Activated CD4-positive, alpha-beta T cell treated with anti-CD3 and anti-CD28 coated beads for 48 hours (primary cell): ENCODE measurements around the gene SEL1L.
A peak's percentile ranks its signal among the peaks of the same experiment; 100 is the strongest.
"Not testable (repeated sequence)": the region's sequence is repeated elsewhere in the genome, so short reads cannot be mapped to it uniquely, and the experiment has no call there.

ENCODE experiments used
- DNase-seq: peaks from one replicate; pipeline ENCODE4 v3.0.0-alpha.2; 2020

SEL1L gene

DNA sequence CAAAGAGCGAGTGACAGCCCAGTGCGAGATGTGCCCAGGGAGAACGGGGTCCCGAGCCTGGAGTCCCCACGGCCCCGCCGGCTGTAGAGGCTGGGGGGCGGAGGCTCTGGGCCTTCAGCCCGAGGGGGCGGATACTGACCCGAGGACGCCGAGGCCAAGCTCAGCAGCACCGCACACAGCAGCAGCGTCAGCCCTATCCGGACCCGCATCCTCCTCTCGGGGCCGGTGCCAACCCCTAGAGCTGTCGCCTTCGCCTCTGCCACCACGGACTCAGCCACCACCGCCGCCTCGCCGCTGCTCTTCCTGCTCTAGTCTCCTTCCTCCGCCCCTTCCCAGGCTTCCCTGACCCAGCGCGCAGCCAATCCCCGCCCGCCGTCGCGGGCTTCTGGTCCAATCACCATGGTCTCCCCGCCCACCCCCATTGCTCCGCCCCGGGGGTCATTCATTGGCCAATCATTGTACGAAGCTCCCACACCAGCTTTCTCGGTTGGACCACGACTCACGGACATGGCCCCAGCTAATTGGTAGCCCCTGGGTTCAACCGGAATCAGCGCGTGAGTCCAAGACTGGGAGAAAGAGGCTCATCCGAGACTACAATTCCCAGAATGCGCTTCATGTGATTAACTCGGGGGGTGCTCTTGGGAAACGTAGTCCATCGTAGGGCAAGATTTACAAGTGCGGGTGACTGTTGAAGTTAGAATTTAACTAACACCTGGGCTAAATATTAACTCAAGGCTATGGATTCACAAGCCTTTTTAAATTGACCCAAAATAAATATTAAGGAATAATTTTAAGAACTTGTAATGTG is at the start of gene SEL1L:
SEL1L (minus strand) TSS at position 318 of the 808 bp plus-strand sequence; CDS start at position 209, 109 bp downstream.
- peak; percentile 100 for DNase-seq

DNA sequence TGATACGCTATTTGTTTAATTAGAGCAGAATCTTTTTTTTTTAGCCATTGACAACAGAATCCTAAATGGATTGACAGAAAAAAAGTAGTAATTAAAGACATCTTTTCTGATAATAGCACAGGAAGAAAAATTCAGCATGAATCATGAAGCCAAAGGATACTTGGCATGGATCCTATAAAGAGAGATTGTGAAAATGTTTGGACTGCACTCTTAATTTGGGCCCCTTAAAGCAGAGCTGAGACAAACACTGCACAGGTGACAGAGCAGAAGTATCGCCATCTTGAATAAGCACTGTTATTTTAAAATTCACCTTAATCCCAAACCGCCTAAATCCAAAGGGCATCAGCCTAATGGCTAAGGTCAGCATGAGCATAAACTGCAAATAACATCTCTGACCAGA is 48.8 kb upstream of the SEL1L start:
- no peak for DNase-seq

DNA sequence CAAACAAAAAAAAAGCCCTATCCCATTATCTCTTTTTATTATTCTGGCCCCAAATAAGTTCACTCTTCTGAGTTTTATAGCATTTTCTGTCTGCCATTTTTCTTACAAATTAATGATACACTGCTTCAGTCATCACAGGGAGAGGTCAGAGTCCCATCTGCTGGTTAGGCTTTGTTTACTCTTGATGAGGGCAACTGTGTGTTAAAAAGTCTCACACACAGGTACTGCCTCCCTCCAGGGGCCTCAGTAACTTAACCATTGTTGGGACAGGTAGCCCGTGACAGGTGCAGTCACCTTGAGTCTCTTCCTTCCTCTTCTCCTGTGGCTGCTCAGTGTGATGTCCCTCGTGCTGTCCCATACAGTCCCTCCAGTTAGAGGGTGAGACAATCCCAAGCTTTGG is 45.5 kb upstream of the SEL1L start:
- no peak for DNase-seq

DNA sequence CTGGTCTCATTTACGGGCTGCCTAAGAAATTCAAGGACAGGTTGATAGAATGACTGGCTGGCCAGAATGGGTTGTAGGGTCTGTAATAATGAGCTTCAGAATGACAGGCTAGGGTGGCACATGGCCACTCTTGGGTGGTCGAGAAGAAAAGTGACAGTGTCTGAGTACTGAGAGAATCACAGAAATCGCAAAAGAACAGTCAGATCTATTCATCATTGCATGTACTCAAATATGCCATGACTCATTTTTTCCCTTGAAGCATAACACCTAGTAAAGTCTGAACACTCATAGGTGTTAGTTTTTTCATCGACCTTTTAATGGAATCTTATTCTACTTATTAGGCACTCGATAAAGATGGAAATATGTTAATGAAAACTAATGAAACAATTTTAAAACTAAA is 37.8 kb upstream of the SEL1L start:
- DNase-seq, result no peak

DNA sequence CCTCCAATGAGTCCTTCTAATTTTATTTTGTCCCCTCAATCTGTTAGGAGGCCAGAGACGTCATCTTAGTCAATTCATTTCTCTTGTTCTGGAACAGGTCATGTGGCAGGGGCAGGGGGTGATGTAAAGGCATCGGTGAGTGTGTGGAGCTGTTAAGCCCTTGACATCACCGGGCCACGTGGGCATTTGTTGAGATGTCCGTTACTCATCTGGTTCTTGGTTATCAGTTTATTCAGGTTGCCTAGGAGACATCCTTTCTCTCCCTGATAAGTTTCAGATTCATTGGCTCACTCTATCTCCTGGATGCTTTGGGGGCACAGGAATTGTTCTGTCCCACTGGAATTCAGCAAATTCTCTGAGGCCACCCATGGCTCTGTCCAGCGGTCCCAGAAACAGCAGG is 33.6 kb upstream of the SEL1L start:
- no peak for DNase-seq

DNA sequence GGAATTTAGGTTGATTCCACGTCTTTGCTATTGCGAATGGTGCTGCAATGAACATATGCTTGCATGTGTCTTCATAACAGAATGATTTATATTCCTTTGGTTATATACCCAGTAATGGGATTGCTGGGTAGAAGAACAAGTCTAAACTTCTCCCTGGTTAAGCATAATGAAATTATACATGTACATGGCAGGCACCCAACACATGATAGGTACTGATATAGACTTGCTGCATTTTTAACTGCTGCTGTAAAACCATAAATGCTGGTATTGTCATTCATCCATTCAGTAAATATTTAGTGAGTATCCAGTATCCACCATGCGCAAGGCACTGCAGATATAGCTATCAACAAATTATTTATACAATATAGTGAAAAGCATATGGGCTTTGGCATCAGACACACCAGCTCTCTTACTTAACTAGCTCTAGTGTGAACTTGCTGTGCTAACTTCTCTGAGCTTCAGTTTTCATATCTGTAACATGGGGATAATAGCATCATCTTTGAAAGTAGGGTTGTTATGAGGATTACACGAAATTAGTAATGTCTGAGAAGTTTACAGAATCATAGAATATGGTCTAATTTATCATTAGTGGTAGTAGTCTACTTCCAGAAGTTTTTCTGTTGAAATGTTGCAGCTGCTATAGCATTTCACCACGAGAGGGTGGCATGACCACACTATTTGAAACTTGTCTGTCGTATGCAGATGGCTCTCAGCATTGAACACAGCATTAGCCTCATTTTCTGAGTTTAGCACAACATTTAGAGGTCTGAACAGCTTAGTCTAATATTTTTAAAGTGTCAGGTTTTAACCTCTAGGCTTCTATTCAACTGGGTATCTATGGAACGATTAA is 32.0 kb upstream of the SEL1L start:
- peak; percentile 13 for DNase-seq

DNA sequence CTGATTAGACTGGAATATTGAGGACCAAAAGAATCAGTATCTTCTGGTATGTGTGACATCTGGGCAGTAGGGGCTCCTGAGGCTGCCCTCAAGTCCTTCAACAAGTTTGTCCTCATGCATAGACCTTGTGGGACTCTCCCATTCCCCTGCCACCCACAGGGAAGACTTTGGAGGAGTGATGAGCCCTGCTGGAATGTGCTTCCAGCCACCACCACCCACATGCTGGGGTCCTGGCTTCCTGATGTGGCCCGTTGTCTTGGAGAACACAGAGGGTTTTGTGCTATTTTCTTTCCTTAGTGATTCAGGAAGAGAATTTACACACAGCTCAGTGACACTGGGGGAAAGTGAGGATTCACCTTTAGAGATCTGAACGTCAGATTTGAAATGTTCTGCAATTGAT is 29.2 kb upstream of the SEL1L start:
- DNase-seq, result no peak

DNA sequence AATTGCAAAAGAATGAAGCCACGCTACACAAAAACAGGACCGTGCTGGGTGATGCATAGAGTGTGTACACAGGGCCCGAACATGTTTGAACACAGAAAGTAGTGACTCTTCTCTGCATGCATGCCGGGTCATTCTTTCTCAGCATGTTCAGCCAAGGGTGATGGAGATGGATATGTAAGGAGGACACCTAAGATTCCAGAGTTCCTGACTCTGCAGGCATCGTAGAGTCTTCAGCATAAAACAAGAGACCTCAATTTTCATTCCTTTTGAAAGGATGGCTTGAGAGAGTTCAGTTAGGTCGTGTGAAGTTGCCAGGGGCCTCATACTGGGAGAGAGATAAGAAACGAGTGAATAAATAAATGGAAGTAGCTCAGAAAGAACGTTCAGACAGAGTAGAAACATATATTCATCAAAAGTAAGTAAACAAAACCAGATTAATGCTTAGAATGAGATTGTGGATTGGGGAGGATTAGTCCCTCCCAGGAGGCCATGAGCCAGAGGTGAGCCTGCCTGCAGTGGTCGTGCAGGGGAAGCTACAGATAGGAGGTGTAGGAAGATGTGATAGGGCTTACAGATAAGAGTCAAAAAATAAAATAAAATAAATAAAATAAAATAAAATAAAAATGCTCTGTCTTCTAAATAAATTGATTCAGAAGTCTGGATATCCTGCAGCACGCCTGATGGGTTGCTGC is 27.6 kb upstream of the SEL1L start:
- DNase-seq, result no peak

DNA sequence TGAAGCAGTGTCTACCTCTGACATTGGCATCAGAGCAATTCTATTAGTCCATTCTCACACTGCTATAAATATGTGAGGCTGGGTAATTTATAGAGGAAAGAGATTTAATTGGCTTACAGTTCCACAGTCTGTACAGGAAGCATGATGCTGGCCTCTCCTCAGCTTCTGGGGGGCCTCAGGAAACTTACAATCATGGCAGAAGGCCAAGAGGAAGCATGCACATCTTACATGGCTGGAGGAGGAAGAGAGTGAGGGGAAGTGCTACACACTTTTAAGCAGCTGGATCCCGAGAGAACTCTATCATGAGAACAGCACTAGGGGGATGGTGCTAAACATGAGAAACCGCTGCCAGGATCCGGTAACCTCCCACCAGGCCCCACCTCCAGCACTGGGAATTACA is 25.7 kb upstream of the SEL1L start:
- no peak for DNase-seq

DNA sequence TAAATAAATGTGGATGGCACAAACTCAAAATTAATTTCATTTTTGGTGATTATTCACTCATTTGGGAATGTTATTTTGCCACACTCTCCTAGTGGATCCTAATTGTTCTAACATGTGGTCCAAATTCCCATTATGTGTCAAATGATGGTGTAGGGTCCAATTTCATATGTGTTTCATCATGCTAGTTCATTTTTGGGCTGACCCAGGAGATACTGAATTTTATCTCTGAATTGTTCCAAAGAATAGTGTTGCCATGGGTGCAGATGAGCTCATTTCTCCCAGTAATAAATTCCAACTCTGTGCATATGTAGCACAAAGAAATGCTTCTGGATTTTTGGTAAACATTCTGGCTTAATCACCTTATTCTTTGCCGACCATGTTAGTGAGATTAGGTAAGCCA is 23.5 kb upstream of the SEL1L start:
- no peak for DNase-seq

DNA sequence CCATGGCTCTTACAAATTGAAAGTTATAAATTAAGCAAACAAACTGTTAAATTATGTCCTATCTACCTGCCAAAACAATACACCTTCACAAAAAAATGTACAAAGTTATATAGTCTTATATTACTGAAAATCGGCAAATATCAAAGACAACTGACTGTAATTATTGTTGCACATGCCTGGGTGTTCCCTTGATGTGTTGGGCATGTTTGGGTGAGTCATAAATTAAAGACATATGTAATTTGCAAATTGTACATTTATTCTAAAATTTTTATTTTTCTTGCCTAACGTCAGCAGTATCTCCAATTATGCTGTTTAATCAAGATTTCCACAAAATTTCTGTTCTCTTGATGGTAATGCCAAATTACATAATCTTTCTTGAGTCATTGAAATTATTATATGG is 22.0 kb upstream of the SEL1L start:
- DNase-seq, result no peak

DNA sequence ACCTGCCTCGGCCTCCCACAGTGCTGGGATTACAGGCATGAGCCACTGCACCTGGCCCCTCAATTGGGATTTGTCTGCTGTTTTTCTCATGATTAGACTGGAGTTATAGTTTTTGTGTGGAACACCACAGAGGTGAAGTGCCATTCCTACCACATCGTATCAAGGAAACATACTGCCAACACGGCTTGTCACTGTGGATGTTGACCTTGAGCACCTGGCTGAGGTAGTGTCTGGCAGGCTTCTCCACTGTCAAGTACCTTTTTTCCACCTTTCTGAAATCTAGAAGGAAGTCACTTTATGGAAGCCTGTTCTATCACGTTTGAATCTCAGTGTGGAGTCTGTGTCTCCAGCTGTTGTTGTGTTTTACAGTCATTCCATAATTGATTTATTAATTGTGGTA is 21.4 kb upstream of the SEL1L start:
- no peak for DNase-seq

DNA sequence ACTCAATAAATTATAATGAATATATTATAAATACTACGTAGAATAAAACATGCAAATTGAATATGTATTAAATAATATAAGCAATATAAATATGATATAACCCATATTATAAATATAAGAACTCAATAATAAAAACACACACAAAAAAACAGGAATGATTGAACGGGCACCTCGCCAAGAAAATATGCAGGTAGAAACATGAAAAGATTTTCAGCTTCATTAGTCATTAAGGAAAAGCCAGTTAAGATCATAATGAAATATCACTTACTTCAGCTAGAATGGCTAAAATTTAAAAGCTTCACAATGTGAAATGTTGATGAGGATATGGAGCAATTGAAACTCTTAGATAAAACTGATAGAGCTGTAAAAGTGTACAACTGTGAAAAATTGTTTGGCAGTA is 17.8 kb upstream of the SEL1L start:
- no peak for DNase-seq

DNA sequence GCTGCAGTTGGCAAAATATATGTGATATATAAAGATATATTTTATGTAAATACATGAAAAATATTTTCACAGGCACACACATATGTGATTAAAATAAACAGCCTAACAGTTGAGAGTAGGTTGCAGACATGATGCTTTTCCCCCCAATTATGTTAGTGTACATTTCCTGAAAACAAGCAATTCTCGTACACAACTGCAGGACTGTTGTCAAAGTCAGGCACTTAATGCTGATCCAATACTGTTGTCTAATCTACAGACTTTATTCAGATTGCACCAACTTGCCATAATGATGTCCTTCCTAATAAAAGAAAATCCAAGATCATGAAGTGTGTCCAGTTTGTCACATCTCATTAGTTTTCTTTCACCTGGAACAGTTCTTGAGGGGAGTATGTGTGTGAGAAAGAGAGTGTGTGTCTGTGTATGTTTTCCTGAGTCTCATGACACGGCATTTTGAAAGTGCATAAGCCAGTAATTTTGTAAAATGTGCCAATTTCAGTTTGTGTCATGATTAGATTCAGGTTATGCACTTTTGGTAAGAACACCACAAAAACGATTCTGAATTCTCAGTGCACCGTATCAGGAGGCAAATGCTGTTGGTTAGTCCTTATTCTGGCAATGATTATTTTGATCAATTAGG is 16.5 kb upstream of the SEL1L start:
- no peak for DNase-seq

DNA sequence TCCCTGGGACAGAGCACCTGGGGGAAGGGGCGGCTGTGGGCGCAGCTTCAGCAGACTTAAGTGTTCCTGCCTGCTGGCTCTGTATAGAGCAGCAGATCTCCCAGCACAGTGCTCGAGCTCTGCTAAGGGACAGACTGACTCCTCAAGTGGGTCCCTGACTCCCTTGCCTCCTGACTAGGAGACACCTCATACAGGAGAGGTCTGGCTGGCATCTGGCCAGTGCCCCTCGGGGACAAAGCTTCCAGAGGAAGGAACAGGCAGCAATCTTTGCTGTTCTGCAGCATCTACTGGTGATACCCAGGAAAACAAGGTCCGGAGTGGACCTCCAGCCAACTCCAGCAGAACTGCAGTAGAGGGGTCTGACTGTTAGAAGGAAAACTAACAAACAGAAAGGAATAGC is 7.6 kb upstream of the SEL1L start:
- DNase-seq, result not testable (repeated sequence)

DNA sequence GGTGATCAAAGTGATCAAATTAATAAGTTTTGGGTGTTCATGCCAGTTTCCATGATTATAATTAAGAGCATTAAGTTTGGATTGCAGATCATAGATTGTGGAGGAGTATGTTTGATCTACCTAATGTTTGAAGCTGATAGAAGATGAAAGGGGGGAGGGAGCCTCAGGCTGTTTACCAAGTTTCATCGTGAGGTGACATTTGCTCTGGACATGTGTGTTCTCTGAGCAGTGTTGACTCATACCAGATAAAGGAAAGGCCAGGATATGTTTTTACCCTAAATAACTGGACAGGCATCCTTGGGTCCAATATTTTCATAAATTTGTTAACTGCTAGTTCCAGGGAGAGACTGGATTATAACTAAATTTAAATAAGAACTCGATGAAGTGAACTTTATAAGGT is 3.5 kb upstream of the SEL1L start:
- DNase-seq, result no peak

DNA sequence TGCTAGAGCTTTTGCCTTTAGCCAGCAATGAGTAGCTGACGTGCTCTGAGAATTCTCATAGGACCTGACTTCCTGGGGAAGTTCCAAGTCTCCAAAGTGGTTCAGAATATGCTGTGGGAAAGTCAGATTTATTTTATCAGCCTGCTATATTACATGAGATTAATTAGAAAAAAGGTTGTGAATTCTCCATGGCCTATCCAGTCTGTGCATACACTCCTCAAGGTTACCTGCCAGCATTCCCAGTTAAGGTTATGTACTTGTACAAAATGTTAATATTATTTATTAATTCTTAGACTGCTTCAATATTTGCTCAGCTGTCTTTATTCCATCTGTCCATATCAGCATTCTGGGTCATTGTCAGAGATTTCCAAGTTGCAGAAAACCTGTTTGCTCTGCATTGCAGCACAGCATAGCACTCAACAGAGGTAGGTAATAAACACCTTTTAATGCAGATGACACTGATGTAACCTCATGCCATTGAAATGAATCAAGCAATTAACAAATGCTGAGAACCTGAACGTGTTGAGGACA is 2.7 kb upstream of the SEL1L start:
- no peak for DNase-seq

DNA sequence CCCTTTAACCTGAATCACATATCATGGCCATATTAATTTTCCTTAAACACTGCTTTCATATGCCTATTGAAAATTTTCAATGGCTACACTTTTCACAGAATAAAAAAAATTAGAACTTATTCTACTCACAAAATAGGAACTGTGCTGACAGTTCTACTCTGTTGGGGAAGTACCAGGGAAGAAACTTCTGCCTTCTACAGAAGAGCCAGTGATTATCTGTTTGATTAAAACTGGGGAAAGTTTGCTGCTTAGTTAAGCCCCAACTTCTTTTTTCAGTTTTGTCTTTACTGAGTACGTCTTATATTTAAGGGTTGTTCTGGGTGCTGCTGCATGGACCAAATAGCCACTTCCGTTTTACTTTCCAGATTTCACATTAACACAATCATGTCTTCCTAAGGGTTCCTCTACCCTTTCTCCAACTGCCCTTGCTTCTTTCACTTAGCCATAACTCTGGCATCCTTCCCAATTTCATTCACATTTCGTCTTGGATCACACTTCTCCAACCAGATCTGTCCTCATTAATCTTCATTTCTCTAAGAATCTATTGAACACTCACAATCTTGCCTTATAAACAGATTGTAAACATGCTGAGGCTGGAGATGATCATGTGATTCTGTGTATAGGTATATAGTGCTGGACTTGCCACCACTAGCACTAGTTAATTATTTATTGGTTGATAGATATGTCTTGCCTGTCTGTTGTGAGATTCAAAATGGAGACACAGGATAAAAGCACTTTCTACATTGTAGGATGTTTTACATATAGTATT is 1.9 kb upstream of the SEL1L start:
- no peak for DNase-seq

DNA sequence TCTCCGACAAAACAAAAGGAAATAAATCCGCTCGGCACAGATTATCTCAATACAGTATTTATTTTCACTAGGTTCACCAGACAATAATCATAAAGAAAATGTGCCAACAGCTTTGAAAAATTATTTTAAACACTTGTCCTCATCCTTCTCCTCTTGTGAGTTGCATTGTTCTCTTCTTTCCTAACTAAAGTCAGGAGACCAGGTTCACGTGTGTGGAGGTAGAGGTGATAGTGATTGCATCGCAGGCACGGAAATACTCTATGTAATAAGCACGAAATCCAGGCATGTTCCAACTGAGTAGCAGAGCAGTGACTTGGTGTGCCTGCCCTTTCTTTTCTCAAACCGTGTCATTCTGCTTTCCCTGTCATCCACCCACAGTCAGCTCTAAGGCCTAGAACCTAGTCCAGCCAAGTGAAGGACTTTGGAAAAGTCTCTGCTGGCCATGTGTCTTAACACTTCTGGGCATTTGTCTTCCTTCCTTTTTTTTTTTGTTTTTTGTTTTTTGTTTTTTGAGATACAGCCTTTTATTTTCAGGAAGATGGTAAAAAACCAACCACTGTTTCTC is 939 bp upstream of the SEL1L start:
- no peak for DNase-seq

DNA sequence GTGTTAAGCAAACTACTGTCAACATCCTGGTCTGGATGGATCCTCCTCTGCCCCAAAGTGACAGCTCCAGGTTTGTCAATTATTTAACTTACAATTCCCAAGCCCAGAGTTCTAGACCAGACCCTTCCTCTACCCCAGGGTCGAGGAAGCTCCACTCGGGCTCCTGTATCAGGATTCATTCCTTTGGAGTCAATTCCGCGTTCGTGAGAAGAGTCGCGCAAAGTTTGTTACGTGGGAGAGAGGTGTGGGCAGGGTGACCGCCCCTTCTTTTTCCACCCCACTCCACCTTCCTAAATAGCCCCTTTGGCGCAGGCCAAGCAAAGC is 479 bp downstream of the SEL1L start:
- DNase-seq, result no peak

DNA sequence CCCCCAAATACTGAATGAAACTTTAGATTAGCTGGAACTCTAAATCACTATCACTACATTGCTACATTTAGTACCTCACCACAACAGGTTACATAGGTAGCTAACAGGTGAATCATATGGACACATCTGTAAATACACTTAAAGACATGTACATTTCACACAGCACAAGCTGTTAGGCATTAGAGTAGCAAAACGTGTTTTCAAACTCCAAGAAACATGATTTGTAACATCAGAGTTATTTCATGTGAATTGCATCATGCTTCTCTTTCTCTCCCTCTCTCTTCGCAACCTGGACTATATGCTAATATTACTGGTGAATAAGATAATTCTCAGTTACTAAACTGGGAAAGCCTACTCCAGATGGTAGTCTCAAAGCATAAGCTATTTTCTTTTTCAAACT is 4.3 kb downstream of the SEL1L start:
- no peak for DNase-seq

DNA sequence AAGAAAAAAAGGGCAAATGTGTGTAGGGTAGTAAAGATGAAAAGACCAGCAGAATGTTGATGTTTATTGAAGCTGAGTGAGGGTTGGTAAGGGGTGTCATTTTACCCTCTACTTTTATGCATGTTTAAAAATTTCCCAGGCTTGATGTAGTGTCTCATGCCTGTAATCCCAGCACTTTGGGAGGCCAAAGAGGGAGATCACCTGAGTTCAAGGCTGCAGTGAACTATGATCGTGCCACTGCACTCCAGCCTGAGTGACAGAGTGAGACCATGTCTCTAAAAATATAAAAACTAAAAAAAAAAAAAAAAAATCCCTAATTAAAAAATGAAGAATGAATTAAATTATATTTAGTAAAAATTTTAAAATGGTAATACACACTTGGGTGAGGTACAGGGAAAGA is 8.5 kb downstream of the SEL1L start:
- no peak for DNase-seq
